Fibroblast of skin of right quadriceps (primary cell): Measurements from ENCODE around the gene GRK2.

Experiments
- DNase-seq: peaks from one replicate; pipeline ENCODE4 v3.0.0-alpha.2; 2013

Gene GRK2

DNA sequence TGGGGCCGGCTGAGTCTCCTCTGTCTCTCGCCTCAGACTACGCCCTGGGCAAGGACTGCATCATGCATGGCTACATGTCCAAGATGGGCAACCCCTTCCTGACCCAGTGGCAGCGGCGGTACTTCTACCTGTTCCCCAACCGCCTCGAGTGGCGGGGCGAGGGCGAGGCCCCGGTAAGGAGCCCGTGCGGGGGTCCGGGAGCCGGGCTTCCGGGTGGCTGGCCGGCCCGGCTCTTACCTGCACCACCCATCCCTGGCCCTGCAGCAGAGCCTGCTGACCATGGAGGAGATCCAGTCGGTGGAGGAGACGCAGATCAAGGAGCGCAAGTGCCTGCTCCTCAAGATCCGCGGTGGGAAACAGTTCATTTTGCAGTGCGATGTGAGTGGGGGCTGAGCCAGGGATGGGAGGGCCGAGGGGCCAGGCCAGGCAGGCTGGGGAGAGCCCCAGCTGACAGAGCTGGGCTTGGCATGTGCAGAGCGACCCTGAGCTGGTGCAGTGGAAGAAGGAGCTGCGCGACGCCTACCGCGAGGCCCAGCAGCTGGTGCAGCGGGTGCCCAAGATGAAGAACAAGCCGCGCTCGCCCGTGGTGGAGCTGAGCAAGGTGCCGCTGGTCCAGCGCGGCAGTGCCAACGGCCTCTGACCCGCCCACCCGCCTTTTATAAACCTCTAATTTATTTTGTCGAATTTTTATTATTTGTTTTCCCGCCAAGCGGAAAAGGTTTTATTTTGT, 18.7 kb downstream of the GRK2 start:
- DNase-seq, result no peak

DNA sequence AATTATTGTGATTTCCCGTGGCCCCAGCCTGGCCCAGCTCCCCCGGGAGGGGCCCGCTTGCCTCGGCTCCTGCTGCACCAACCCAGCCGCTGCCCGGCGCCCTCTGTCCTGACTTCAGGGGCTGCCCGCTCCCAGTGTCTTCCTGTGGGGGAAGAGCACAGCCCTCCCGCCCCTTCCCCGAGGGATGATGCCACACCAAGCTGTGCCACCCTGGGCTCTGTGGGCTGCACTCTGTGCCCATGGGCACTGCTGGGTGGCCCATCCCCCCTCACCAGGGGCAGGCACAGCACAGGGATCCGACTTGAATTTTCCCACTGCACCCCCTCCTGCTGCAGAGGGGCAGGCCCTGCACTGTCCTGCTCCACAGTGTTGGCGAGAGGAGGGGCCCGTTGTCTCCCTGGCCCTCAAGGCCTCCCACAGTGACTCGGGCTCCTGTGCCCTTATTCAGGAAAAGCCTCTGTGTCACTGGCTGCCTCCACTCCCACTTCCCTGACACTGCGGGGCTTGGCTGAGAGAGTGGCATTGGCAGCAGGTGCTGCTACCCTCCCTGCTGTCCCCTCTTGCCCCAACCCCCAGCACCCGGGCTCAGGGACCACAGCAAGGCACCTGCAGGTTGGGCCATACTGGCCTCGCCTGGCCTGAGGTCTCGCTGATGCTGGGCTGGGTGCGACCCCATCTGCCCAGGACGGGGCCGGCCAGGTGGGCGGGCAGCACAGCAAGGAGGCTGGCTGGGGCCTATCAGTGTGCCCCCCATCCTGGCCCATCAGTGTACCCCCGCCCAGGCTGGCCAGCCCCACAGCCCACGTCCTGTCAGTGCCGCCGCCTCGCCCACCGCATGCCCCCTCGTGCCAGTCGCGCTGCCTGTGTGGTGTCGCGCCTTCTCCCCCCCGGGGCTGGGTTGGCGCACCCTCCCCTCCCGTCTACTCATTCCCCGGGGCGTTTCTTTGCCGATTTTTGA, 19.5 kb downstream of the GRK2 start:
- DNase-seq, result no peak

DNA sequence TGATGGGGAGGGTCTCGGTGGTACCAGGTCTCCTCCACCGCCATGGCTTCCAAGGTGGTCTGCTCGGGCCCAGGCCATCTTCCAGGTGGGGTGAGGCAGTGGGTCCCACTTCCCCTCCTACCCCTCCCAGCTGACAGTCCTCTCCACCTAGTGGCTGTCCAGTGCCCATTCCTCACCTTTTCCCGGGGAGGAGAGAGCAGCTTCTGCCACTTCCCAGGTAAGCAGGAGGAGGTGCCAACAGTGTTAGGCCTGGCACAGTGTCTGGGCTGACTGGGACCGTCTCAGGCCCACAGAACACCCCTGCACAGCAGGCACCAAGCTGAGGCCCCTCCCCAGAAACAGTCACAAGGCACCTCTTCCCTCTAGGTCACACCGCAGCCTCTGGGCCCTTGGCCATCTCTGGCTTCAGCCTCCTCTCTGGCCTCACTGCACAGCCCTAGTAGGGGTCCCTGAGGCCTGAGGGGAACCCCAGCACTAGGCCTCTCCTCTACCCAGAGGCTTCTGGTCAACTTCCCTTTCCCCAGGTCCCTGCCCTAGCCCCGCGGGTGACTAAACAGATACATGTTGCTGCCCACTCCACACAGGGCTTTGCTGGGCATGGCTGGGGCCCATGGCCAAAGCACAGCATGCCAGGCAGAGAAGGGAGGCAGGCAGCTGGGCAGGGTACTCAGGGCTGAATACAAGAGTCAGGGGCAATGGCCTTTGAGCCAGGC, 20.5 kb downstream of the GRK2 start:
- DNase-seq, result no peak

DNA sequence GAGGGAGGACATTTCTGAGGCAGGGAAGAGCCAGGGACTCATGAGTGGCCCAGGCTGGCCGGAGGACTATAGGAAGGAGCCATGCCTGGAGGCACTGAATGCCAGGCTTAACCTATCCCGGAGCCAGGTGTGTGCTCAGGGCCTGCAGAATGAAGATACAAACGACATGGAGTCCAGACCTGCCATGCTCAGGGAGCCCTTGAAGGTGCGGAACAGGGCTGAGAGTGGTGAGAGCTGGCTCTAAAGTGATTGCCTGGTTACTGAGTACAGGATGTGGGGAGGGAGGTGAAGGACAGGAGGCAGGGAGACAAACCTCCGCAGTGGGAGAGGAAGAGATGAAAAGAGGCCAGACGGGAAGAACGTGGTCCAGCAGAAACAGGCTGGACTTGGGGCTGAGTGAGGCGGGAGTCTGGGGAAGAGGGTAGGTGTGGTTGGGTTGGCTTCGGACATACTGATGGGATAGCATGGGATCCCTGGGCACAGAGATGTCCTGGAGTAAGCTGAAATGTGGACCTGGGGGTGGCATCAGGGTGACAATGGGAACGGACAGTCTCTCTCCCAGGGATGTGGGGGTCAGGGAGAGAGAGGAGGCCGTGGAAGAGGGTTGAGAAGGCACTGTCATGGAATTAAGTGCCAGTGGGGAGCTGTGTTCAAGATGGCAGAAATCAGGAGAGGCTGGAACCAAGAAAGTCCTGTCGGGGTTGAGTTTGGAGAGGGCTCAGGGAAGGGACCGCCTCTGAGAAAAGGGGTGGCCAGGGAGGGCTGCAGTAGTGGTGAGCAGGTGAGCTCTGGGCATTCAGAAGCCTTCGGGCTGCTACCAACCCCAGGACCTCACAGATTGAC, 21.3 kb downstream of the GRK2 start:
- no peak for DNase-seq

DNA sequence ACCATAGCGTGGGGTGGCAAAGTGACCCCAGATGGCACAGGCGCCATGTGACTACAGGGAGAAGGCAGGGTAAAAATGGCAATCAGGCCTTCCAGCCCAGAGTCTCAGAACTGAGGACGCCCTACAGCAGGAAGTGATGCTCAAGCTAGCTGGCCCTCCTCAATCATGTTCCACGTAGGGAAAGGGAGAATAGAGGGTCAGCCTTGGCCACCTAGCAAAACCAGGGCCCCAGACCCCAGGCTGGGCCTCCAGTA, 21.9 kb downstream of the GRK2 start:
- no peak for DNase-seq

DNA sequence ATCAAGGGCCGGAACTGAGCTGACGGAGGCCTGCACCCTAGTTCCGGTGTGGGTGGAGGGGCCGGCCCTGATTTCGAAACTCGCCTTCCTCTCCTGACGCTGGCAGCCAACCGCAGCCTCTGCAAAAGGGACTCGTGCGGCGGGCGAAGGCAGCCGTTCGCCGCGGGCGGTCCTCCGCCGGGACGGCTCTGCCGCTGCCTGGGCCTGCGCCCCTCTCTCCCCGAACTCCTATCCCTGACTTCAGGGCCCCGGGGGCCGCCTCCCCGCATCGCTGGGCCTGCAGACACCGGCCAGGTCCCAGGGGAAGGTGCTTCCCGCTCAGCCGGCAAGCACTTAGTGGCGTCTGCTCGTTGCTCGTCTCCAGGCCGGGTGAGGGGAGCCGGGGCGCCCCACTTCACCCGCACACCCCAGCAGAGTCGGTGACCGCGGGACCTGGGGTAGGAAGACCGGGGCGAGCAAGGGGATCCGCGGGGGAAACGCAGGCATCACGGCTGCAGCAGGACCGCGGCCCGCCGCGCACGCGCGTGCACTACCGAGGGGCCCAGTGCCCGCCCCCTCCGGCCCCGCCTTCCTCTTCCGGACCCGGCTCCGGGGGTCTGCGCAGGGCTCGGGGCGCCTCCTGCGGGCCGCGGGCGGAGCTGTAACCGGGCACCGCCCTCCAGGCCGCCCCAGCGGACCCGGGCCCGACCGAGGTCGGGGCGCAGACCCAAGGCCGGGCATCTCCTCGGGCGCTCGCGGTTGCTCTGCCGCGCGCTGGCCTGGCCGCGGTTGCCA, 22.4 kb downstream of the GRK2 start:
- DNase-seq, result peak; percentile 89

DNA sequence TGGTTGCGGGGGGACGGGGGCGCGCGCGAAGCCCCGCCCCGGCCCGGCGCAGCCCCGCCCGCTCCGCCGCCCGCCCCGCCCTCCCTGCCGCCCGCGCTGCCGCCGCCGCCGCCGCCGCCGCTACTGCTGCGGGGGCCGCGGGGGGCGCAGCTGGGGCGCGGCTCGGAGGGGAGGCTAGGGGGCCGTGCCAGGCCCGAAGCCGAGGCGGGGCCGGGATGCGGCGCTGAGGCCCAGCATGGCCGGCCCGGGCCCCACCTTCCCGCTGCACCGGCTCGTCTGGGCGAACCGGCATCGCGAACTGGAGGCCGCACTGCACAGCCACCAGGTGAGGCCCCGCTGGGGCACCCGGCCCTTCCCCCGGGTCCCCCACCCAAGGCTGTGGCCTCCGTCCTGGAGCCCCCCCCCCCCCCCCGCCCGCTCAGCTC, 23.0 kb downstream of the GRK2 start, which contains the start of gene ANKRD13D:
ANKRD13D (plus strand) TSS at position 78 of the 425 bp plus-strand sequence; CDS start at position 236, 158 bp downstream.
- no peak for DNase-seq

DNA sequence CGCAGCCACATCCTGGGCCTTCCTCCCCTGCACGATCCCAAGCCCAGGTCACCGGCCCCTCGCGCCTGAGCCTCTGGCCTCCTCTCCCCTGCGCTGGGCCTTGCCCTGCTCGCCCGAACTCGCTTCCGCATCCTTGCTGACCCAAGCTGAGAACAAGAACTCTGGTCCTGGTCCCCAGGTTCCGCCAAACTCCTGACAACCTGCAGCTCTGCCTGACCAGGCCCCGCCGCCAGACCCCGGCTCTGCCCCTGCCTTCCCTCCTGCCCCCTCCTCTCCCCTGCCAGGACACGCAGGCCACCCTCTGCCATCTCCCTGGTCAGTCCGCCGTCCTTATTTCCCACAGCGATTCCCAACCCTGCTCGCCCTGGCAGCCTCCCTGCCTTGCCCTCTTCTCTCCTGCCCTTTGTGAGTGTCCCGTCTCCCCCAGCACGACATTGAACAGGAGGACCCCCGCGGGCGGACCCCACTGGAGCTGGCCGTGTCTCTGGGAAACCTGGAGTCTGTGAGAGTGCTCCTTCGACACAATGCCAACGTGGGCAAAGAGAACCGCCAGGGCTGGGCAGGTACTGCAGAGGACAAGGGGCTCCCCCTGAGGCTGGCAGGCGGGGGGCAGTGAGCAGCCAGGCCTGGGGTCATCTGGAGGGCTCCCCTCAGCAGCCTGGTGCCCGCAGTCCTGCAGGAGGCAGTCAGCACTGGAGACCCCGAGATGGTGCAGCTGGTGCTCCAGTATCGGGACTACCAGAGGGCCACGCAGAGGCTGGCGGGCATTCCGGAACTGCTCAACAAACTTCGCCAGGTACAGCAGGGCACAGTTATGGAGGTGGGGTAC, 23.6 kb downstream of the GRK2 start:
- no peak for DNase-seq

DNA sequence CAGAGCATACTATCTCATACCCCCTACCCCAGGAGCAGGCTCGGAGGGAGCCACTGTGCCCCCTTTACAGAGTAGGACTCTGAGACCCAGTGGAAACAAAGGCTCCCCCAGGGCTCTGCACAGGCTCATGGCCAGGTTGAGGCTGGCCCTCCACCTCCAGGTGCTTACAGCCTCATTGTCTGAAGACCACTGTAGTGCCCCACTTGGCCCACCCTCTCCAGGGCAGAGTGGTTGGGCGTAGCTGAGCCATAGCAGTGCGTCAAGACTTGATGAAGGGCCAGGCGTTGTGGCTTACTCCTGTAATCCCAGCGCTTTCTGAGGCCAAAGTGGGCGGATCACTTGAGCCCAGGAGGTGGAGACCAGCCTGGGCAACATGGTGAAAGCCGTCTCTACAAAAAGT, 24.5 kb downstream of the GRK2 start:
- DNase-seq, result no peak

DNA sequence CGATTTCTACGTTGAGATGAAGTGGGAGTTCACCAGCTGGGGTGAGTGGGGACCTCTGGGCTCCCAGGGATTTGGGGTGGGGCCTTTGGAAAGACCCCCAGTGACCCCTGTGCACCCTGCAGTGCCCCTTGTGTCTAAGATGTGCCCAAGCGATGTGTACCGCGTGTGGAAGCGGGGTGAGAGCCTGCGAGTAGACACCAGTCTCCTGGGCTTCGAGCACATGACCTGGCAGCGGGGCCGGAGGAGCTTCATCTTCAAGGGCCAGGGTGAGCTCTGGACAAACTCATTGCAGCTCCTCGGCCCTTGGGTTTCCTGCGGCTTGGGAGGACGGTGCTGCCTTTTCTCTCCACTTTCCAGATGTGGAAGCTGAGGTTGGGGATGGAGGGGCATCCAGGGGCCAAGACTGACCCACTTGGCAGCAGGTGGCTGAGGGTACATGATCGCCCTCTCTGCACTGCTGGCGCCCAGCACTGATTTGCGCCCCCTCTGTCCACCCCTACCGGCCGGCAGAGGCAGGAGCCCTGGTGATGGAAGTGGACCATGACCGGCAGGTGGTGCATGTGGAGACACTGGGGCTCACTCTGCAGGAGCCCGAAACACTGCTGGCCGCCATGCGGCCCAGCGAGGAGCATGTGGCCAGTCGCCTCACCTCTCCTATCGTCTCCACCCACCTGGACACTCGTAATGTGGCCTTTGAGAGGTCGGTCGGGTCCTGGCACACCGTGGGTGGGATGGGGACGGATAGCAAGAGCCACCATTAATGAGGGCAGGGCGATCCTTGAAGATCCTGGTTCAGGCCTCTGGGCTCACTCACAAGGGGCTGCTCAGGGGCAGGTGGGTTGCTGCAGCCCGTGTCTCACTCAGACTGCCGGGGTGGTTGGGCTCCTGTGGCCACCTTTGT, 25.5 kb downstream of the GRK2 start:
- DNase-seq, result no peak

DNA sequence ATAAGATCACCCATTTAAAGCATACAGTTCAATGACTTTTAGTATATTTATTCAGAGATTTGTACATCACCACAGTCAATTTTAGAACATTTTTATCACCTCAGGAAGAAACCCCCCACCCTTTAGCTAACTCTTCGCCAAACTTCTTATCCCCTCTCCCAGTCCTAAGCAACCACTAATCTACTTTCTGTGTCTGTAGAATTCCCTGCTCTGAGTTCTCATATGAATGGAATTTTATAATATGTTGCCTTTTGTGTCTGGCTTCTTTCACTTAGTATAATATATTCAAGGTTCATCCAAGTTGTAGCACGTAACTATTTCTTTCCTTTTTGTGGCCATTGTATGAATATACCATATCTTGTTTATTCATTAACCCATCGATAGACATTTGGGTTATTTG, 26.4 kb downstream of the GRK2 start:
- no peak for DNase-seq

DNA sequence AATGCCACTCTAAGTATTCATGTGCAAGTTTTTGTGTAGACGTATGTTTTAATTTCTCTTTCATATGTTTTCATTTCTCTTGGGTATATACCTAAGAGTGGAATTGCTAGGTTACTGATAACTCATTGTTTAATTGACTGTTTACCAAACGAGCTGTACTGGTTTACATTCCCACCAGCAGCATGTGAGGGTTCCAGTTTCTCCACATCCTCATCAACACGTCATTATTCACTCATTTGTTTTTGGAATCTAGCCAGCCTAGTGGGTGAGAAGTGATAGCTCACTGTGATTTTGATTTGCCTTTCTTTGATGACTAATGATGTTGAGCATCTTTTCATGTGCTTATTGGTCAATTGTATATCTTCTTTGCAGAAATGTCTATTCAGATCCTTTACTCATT, 26.8 kb downstream of the GRK2 start:
- peak; percentile 79 for DNase-seq

DNA sequence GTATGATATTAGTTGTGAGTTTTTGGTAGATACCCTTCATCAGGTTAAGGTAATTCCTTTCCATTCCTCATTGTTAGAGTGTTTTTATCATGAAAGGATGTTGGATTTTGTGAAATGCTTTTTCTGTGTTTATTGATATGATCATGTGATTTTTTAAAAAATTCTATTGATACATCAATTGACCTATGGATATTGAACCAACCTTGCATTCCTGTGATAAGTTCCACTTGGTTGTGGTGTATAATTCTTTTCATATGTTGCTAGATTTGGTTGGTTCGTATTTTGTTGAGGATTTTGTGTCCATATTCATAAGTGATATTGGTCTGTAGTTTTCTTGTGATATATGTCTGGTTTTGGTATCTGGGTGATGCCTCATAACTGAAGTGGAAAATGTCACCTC, 29.6 kb downstream of the GRK2 start:
- no peak for DNase-seq

DNA sequence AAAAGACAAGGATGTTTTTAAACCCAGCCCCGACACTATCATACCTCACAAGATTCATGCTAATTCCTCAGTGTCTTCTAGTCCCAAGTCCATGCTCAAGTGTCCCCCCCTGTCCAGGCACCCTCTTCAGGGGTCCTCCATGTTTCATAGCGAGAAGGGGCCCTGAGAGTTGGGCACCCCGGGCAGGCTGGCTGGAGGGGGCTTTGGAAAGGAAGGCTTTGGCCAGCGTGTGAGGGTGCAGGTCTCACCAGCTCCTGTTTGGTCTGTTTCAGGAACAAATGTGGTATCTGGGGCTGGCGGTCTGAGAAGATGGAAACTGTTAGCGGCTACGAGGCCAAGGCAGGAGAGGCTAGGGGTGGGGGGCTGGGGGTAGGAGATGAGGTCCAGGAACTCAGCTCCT, 32.5 kb downstream of the GRK2 start:
- no peak for DNase-seq

DNA sequence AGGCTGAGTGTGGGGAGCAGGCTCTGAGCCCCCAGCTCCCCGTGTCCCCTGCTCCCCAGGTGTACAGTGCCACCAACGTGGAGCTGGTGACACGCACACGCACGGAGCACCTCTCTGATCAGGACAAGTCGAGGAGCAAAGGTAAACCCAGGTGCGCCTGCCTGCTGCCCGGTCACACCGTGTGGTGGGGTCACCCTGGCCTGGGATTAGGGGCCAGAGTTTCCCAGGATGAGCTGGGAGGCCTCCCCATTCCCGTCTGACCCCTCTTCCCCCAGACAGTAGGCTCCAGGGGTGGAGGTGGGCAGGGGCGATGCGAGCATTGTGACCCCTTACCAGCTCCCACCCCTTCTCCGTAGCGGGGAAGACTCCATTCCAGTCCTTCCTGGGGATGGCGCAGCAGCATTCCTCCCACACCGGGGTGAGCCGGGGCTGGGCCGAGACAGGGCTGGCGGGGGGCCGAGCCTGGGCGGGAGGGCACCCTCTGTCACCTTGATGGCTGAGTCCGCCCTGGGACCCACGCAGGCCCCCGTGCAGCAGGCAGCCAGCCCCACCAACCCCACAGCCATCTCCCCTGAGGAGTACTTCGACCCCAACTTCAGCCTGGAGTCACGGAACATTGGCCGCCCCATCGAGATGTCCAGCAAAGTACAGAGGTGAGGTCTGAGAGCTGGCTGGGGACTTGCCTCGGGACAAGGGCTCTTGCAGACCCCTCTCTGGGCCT, 33.4 kb downstream of the GRK2 start:
- no peak for DNase-seq

DNA sequence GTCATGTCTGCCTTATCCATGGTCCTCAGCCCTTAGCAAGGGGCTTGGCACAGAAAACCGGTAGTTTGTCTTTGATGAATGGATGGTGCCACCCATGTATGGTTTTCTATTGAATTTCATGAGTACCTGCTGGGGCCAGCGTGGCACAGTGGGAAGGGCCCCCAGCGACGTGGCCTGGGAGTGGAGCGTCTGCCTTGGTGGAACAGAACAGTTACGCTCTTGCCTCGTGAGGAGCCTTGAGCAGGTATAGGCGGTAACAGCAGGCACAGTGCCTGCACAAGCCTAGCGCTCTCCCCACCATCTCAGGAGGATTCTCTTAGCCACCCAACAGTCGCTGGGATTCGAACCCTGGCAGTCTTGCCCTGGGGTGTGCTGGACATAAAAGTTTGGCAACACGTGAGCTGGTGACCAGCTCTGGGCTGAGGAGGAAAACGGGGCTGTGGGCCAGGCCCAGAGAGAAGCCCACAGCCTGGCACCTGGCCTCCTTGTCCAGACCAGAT, 34.0 kb downstream of the GRK2 start:
- no peak for DNase-seq

DNA sequence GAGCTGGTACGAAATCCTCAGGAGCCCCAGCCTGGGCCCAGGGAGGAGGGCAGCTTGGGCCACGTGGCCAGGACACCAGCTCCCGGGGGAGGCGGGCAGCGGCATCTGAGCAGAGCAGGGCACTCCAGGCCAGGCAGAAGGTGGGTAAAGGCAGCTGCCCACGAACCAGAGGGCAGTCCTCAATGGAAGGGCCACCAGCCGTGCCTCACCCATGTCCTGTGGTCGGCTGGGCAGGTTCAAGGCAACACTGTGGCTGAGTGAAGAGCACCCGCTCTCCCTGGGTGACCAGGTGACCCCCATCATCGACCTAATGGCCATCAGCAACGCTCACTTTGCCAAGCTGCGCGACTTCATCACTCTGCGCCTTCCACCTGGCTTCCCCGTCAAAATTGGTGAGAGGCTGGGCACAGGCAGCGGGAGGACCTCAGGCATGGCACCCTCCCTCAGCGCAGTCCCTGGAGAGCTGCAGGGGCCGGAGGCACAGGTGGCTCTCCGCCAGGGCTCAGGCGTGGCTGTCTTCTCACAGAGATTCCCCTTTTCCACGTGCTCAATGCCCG, 34.6 kb downstream of the GRK2 start:
- no peak for DNase-seq

DNA sequence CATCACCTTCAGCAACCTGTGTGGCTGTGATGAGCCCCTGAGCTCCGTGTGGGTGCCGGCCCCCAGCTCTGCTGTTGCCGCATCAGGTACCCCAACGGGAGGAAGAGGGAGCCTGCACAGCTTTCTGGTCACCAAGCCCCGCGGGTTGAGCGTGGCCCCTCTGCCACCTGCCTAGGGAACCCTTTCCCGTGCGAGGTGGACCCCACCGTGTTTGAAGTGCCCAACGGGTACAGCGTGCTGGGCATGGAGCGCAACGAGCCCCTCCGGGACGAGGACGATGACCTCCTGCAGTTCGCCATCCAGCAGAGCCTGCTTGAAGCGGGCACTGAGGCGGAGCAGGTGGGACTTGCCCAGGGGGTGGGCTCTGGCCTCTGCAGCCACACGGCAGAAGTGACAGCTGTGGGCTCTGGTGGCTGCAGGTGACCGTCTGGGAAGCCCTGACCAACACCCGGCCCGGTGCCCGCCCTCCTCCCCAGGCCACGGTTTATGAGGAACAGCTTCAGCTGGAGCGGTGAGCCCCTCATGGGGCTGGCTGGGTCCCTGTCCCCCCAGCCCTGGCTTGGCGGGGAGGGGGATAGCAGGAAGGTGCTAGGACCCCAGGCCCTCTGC, 35.1 kb downstream of the GRK2 start:
- DNase-seq, result no peak
